RWPE2 (cell line): ENCODE data around the gene ERCC5.

Experiments
- ATAC-seq: fragments of 200-7000 bp; cut with Tn5 transposase; 3 replicates; pipeline ENCODE4 v1.9.1; 2021; ENCODE audit warnings: low read depth
- DNase-seq: peaks from one replicate; pipeline ENCODE4 v3.0.0-alpha.2; 2020; ENCODE audit warnings: low spot score
- H3K27ac ChIP-seq: fragments of 450-650 bp; 2 replicates; pipeline ENCODE4 v1.5.1; 2017; ENCODE audit warnings: mild to moderate bottlenecking; ENCODE audit not compliant: poor library complexity, severe bottlenecking
- H3K27me3 ChIP-seq: fragments of 250-450 bp; sonication (Bioruptor Pico); 2 replicates; pipeline ENCODE4 v1.5.1; 2021; ENCODE audit warnings: mild to moderate bottlenecking, moderate library complexity; ENCODE audit not compliant: insufficient read depth, poor library complexity, severe bottlenecking
- H3K36me3 ChIP-seq: fragments of 250-450 bp; sonication (Bioruptor Pico); 2 replicates; pipeline ENCODE4 v1.5.1; 2020; ENCODE audit warnings: low read depth, mild to moderate bottlenecking, moderate library complexity
- H3K4me1 ChIP-seq: fragments of 250-450 bp; sonication (Bioruptor Pico); 2 replicates; pipeline ENCODE4 v1.5.1; 2021; ENCODE audit warnings: mild to moderate bottlenecking, moderate library complexity; ENCODE audit not compliant: insufficient read depth, poor library complexity, severe bottlenecking
- H3K4me3 ChIP-seq: fragments of 250-450 bp; sonication (Bioruptor Pico); 2 replicates; pipeline ENCODE4 v1.5.1; 2021; ENCODE audit warnings: mild to moderate bottlenecking, moderate library complexity; ENCODE audit not compliant: severe bottlenecking
- H3K9me3 ChIP-seq: fragments of 250-450 bp; sonication (Bioruptor Pico); 2 replicates; pipeline ENCODE4 v1.5.1; 2021; ENCODE audit warnings: mild to moderate bottlenecking, moderate library complexity; ENCODE audit not compliant: severe bottlenecking
- CTCF ChIP-seq: fragments of 450-650 bp; IDR thresholded peaks from one replicate; pipeline ENCODE4 v1.5.1; 2017; ENCODE audit warnings: mild to moderate bottlenecking, moderate library complexity; ENCODE audit not compliant: poor library complexity, severe bottlenecking

Gene ERCC5

GRCh38 chr13:102815788-102816187 is 30.0 kb upstream of the ERCC5 start:
- ATAC-seq (no peak), DNase-seq (no peak)
- TF ChIP-seq CTCF: no peak
- Histone ChIP-seq H3K36me3 (peaks cover 64% of the 10 kb centered on the region), H3K4me1 (peaks cover 11% of the 10 kb centered on the region), H3K4me3 (no peak overlapping the region), H3K9me3 (no peaks in the 10 kb centered on the region), H3K27me3 (no peaks in the 10 kb centered on the region), H3K27ac (no peak overlapping the region)

GRCh38 chr13:102816708-102817107 is 29.1 kb upstream of the ERCC5 start:
- H3K9me3 ChIP-seq: no peaks in the 10 kb centered on the region
- peaks cover 64% of the 10 kb centered on the region for H3K36me3 ChIP-seq
- H3K27ac ChIP-seq: no peak overlapping the region
- DNase-seq (no peak), ATAC-seq (no peak)
- no peaks in the 10 kb centered on the region for H3K27me3 ChIP-seq
- H3K4me3 ChIP-seq: no peak overlapping the region
- no peak for TF ChIP-seq CTCF
- H3K4me1 ChIP-seq: peaks cover 11% of the 10 kb centered on the region

- no peaks in the 10 kb centered on the region for H3K9me3 ChIP-seq
- H3K27ac ChIP-seq: no peak overlapping the region
- no peaks in the 10 kb centered on the region for H3K27me3 ChIP-seq
- peaks cover 8% of the 10 kb centered on the region for H3K4me1 ChIP-seq
- DNase-seq: no peak
- no peak for TF ChIP-seq CTCF
- no peak overlapping the region for H3K4me3 ChIP-seq
- peaks cover 64% of the 10 kb centered on the region for H3K36me3 ChIP-seq
- no peak for ATAC-seq
Measured at GRCh38 chr13:102817241-102817640, 28.6 kb upstream of the ERCC5 start.

- H3K27me3 ChIP-seq: no peaks in the 10 kb centered on the region
- ATAC-seq: no peak
- H3K9me3 ChIP-seq: no peaks in the 10 kb centered on the region
- peaks cover 67% of the 10 kb centered on the region for H3K36me3 ChIP-seq
- peaks cover 1% of the 10 kb centered on the region for H3K4me1 ChIP-seq
- no peak overlapping the region for H3K4me3 ChIP-seq
- TF ChIP-seq CTCF: no peak
- no peak for DNase-seq
- no peak overlapping the region for H3K27ac ChIP-seq
Measured at GRCh38 chr13:102817907-102818306, 27.9 kb upstream of the ERCC5 start.

- H3K27ac ChIP-seq: peak overlapping the region; percentile 92
- no peak overlapping the region for H3K4me3 ChIP-seq
- H3K4me1 ChIP-seq: peaks cover 20% of the 10 kb centered on the region
- TF ChIP-seq CTCF: no peak
- H3K27me3 ChIP-seq: no peaks in the 10 kb centered on the region
- ATAC-seq (peak; percentile 2; the same call in 2 of the 3 replicates), DNase-seq (no peak)
- H3K36me3 ChIP-seq: peaks cover 65% of the 10 kb centered on the region
- H3K9me3 ChIP-seq: no peaks in the 10 kb centered on the region
Measured at GRCh38 chr13:102825400-102825799, 20.4 kb upstream of the ERCC5 start.
